Ovary (tissue), 9 donors: ENCODE results near the gene AMACR. TPM values are rescaled to one million over a fixed set of nuclear protein-coding genes. Genes with fewer than 3 reads are reported as not detected.

ENCODE experiments used
- DNase-seq, 5 donors: peaks; one replicate each; pipeline ENCODE4 v3.0.0-alpha.2; 2019 to 2020
- H3K27ac ChIP-seq, 2 donors: fragments of 200-600 bp; one replicate each; pipeline versions ENCODE4 v1.5.1 to v1.8.0; 2019 to 2022
- H3K27me3 ChIP-seq: fragments of 200-600 bp; one replicate; pipeline ENCODE4 v1.8.0; 2022
- H3K36me3 ChIP-seq: fragments of 200-600 bp; sonication (generic); one replicate; pipeline ENCODE4 v1.5.1; 2019
- H3K4me1 ChIP-seq: one replicate; pipeline ENCODE4 v1.8.1; 2013; ENCODE audit warnings: mild to moderate bottlenecking, moderate library complexity; ENCODE audit not compliant: insufficient read depth
- H3K4me3 ChIP-seq: fragments of 200-600 bp; sonication (generic); one replicate; pipeline ENCODE4 v1.5.1; 2017
- H3K9me3 ChIP-seq, 2 donors: fragments of 200-600 bp in 1 of 2; sonication (generic) in 1 of 2; one replicate each; pipeline versions ENCODE4 v1.5.1 to v1.8.1; 2013 to 2019; ENCODE audit warnings: mild to moderate bottlenecking in 1 of 2, moderate library complexity in 1 of 2
- CTCF ChIP-seq, 3 donors: fragments of 450-650 bp in 2 of 3; fragments of 200-600 bp in 1 of 3; IDR thresholded peaks; one replicate each; pipeline versions ENCODE4 v1.5.1 to v1.8.0; 2016 to 2022; ENCODE audit warnings: antibody characterized with exemption in 3 of 3, mild to moderate bottlenecking in 1 of 3
- EP300 ChIP-seq: sonication (generic); formaldehyde crosslinking; IDR thresholded peaks from one replicate; pipeline ENCODE4 v1.6.1; 2017; ENCODE audit warnings: antibody characterized with exemption
- POLR2A ChIP-seq: fragments of 450-650 bp; IDR thresholded peaks from one replicate; pipeline ENCODE4 v1.6.1; 2017; ENCODE audit warnings: antibody characterized with exemption, mild to moderate bottlenecking, moderate library complexity
- WGBS, 3 donors: extraction: QIAGEN DNeasy Blood & Tissue Kit in 1 of 3; methylation state at CpG; one replicate each; pipeline versions ENCODE4 v1.1.5 to v1.1.7; 2013 to 2017; 5-methylcytosine and 5-hydroxymethylcytosine counted together
- intact Hi-C, 4 donors: fragments of 100-400 bp; cut with DNase I; formaldehyde crosslinking; loops; one replicate each; pipeline versions ENCODE4 v1.11.0 to v1.15.1; 2022 to 2023
- polyA plus RNA-seq, 2 donors: library from polyadenylated mRNA; stranded (reverse); fragments of 200-250 nt in 1 of 2; fragments of 350-450 nt in 1 of 2; fragmentation: Illumina TruSeq in 1 of 2; extraction: RNeasy Lipid Tissue Mini Kit (QIAGEN cat#74804) in 1 of 2; gene quantifications; one replicate each; pipeline ENCODE4 v1.2.3, GENCODE V29; 2013 to 2014
- total RNA-seq, 7 donors: library from RNA; depleted of rRNA in 2 of 7; stranded (reverse); fragments of >200 nt in 2 of 7; fragmentation: NEBNext Ultra II Directional in 3 of 7; extraction: Animal tissue kit (Norgen Biotek cat#: 25700) in 3 of 7; gene quantifications; one replicate each; pipeline versions ENCODE4 v1.1.0 to v1.2.4, GENCODE V29; 2016 to 2023
- donor health status: DM: no; HTN: no; CAD: no; lungs with moderate emphysema.
- donor health status: DM: no; HTN: no; CAD: no.
- donor health status: Bipolar disorder and iron deficiency.
- donor health status: DM: yes; HTN: yes; CAD: no.
- donor health status: DM: no; HTN: no; CAD: no.
- donor health status: DM: yes; HTN: yes; CAD: no.

The AMACR gene
- total and polyA plus RNA-seq, 9 donors = 3.9 to 13.4 (median 7.8) TPM

DNA sequence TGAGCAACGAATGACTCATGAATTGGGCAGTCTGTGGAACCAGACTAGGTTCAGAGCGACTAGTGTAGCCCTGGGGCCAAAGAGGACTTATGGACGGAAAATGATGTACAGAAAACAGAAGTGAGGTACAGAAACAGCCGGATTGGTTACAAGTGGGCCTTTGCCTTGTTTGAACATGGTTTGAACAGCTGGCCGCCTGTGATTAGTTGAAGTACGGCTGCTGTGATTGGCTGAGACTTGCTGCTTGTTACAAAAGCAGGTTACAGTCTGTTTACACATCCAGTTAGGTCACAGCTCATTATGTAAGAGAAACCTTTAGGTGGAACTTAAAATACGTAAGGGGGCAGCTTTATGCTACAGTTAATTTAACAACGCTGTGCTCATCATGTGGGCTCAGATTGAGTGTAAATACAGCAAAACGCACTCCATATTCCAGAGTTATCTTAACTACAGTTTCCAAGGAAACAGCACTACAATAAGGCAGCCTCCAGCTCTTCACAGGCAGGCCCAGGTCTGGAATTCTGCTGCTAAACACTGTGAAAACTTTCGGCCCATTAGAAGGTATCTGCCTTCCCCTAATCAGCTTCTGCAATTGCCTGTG, 6.5 kb downstream of the AMACR start:
- intact Hi-C loops = no loop called here
- Histone ChIP-seq H3K27me3 (no peaks in the 10 kb centered on the region), H3K27ac (peak overlapping the region in 1 of 2 donors; percentile 50), H3K4me1 (peaks cover 7% of the 10 kb centered on the region), H3K36me3 (no peaks in the 10 kb centered on the region), H3K9me3 (no peaks in the 10 kb centered on the region), H3K4me3 (no peak overlapping the region)
- TF ChIP-seq POLR2A (no peak), CTCF (IDR thresholded peaks at IDR 0.05) (no peak), EP300 (no peak)
- DNase-seq = peak in 3 of 5 donors; percentile 31 to 62 (median 33)
- 26 to 54% (median 28%) methylated on average over 10 of the region's 10 CpGs for WGBS, 3 donors

GRCh38 chr5:33999978-34000377, 7.9 kb downstream of the AMACR start:
- Histone ChIP-seq H3K9me3 (no peaks in the 10 kb centered on the region), H3K27me3 (no peaks in the 10 kb centered on the region), H3K4me3 (no peak overlapping the region), H3K4me1 (peaks cover 8% of the 10 kb centered on the region), H3K36me3 (no peaks in the 10 kb centered on the region), H3K27ac (no peak overlapping the region)
- intact Hi-C loops = no loop called here
- 96 to 98% (median 97%) methylated on average over 4 of the region's 4 CpGs for whole genome bisulfite sequencing, 3 donors
- no peak for TF ChIP-seq CTCF (IDR thresholded peaks at IDR 0.05)
- no peak for TF ChIP-seq POLR2A
- no peak for TF ChIP-seq EP300
- DNase-seq = no peak

GRCh38 chr5:33997331-33997983, 10.4 kb downstream of the AMACR start:
- TF ChIP-seq CTCF (IDR thresholded peaks at IDR 0.05) (no peak), EP300 (no peak), POLR2A (no peak)
- Histone ChIP-seq H3K9me3 (no peaks in the 10 kb centered on the region), H3K27me3 (no peaks in the 10 kb centered on the region), H3K4me1 (peaks cover 8% of the 10 kb centered on the region), H3K4me3 (no peak overlapping the region), H3K36me3 (no peaks in the 10 kb centered on the region), H3K27ac (no peak overlapping the region)
- peak; percentile 26 to 53 (median 42) for DNase-seq
- WGBS, 3 donors = 44 to 49% (median 45%) methylated on average over 6 of the region's 6 CpGs
- intact Hi-C loops = no loop called here

DNA sequence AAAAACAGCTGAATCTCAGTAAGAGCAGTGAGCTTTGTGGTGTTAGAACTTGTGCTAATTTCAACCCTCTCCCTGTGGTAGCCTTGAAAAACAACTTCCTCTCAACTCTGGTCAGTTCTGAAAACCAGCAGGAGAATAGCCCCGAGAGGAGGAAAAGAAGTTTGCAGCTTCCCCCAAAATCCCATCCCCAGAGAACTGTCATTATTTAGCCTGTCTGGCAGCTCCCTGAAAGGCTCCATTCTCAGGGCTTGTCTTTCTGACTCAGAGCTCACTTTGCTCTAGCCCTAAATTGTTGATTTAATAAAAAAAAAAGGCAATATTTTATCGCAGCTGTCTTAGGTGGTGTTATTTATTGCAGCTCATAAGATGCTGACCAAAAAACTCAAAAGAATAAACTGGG, 12.0 kb downstream of the AMACR start:
- Histone ChIP-seq H3K9me3 (no peaks in the 10 kb centered on the region), H3K4me1 (peaks cover 6% of the 10 kb centered on the region), H3K27ac (no peak overlapping the region), H3K27me3 (no peaks in the 10 kb centered on the region), H3K36me3 (no peaks in the 10 kb centered on the region), H3K4me3 (no peak overlapping the region)
- WGBS, 3 donors = 13 to 19% (median 15%) methylated on average over 2 of the region's 2 CpGs
- intact Hi-C loops = no loop called here
- no peak for TF ChIP-seq EP300
- no peak for TF ChIP-seq CTCF (IDR thresholded peaks at IDR 0.05)
- no peak for DNase-seq
